MM.1S (cell line): ENCODE data around the gene DDX31.

Experiments used
- CTCF ChIP-seq: fragments of 300-600 bp; sonication (generic); IDR thresholded peaks from 2 replicates; pipeline ENCODE4 v1.5.1; 2016; ENCODE audit warnings: antibody characterized with exemption, low read length, mixed read lengths
- EZH2 ChIP-seq: fragments of 300-600 bp; sonication (generic); optimal IDR thresholded peaks from 2 replicates; pipeline ENCODE3; 2017; ENCODE audit warnings: low read depth, mild to moderate bottlenecking, antibody characterized with exemption, low read length, mixed read lengths
- EZH2phosphoT487 ChIP-seq: fragments of 300-600 bp; sonication (generic); IDR thresholded peaks from 2 replicates; pipeline ENCODE4 v1.6.1; 2018; ENCODE audit warnings: antibody characterized with exemption, low read length

- TF ChIP-seq EZH2 (no peak), CTCF (no peak), EZH2phosphoT487 (no peak)
These were observed 82.8 kb downstream of the DDX31 start for GRCh38 chr9:132586830-132587591.
